ENCODE results near the gene USP2.

USP2 gene

GRCh38 chr11:119306373-119306890 is 75.1 kb downstream of the USP2 start:
- DNase-seq (ENCODE audit: low read depth in 2 of 2): no peak

DNA sequence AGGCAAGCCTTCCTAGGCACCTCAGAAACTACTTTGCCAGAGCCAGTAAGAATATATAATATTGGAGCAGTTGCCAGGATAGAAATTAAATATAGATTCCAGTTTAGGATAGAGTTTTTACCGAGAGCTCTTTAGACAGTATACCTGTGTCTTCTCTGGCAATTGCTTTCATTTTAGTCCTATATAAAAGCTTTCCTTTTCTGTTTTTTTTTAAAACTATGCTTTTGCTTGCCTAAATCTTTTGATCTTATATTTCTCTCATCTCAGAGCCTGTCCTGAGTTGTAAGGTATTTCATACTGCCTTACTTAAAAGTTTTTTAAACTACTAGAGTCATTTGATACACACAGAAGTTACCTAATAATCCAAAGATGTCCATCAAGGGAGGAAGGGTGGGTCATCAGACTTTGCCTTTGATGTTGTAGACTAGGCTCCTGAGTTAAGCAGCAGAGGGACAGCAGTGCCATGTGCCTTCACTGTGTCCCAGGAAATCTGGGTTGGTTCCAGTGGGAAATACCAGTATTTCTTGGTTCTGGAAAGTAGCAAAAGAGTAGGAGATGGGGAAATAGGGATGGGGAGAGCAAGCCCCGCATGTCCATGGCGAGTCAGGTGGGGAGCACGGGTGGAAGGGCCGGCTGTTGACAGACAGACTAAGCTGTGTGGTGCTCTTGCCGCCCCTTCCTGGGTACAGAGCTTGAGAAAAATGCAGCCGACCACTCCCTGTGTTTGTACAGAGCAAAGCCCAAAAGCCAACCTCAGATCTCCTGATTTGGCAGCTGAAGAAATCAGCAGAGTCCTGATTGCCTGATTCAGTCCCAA is 75.7 kb downstream of the USP2 start:
- DNase-seq (ENCODE audit: low read depth in 2 of 2): no peak
